HEK293 (cell line): ENCODE measurements around the gene TDRD1.

Source experiments
- CTCF ChIA-PET: fragments of 350-600 bp; formaldehyde crosslinking; extraction: SDS; loops from one replicate; lab custom pipeline; 2021; ENCODE audit warnings: antibody characterized with exemption; lab: Yijun Ruan, JAX
- POLR2A ChIA-PET: fragments of 300-600 bp; formaldehyde crosslinking; extraction: SDS; loops from one replicate; lab custom pipeline; 2020; ENCODE audit warnings: antibody characterized with exemption, inconsistent platforms; lab: Yijun Ruan, JAX
- H3K27ac ChIP-seq: fragments of 200-500 bp; sonication (Bioruptor generic); 2 replicates; pipeline ENCODE4 v1.5.1; 2014; ENCODE audit warnings: low read depth, low read length, control low read depth, inconsistent platforms; ENCODE audit errors: extremely low read depth
- H3K36me3 ChIP-seq, 2 experiments: fragments of 200-500 bp in 1 of 2; sonication (Bioruptor generic) in 1 of 2; 1 replicate in 1 of 2; 2 replicates in 1 of 2; pipeline ENCODE4 v1.5.1; 2014 to 2017; ENCODE audit warnings: inconsistent platforms in 2 of 2, low read length in 2 of 2; ENCODE audit not compliant: control insufficient read depth in 2 of 2, insufficient read depth in 1 of 2
- H3K4me1 ChIP-seq: fragments of 200-500 bp; sonication (Bioruptor generic); 2 replicates; pipeline ENCODE4 v1.5.1; 2014; ENCODE audit warnings: mild to moderate bottlenecking, low read length, inconsistent platforms; ENCODE audit not compliant: control insufficient read depth, insufficient read depth
- H3K4me3 ChIP-seq: 2 replicates; pipeline ENCODE4 v1.5.1; 2011; ENCODE audit warnings: low read depth, mild to moderate bottlenecking, control low read depth, low read length, moderate library complexity
- H3K9me3 ChIP-seq: fragments of 200-500 bp; sonication (Bioruptor generic); 2 replicates; pipeline ENCODE4 v1.5.1; 2014; ENCODE audit warnings: low read depth, low read length, inconsistent platforms; ENCODE audit not compliant: control insufficient read depth, insufficient read depth
- HOXD13 ChIP-seq: sonication (generic); formaldehyde crosslinking; IDR thresholded peaks from 2 replicates; pipeline ENCODE4 v1.8.0; 2022; ENCODE audit warnings: missing genetic modification reagents, borderline replicate concordance
- KLF16 ChIP-seq: fragments of 450-650 bp; formaldehyde crosslinking; IDR thresholded peaks from 2 replicates; pipeline ENCODE4 v1.5.1; 2017; ENCODE audit warnings: missing biosample characterization, missing genetic modification characterization
- MZF1 ChIP-seq: fragments of 450-650 bp; formaldehyde crosslinking; IDR thresholded peaks from 2 replicates; pipeline ENCODE4 v1.5.1; 2017; ENCODE audit warnings: missing biosample characterization, missing genetic modification characterization, borderline replicate concordance
- PRDM10 ChIP-seq: fragments of 450-650 bp; formaldehyde crosslinking; IDR thresholded peaks from 2 replicates; pipeline ENCODE4 v1.5.1; 2016; ENCODE audit warnings: missing biosample characterization, missing genetic modification characterization
- SETDB1 ChIP-seq: IDR thresholded peaks from one replicate; pipeline ENCODE4 v1.6.1; 2017; ENCODE audit warnings: mild to moderate bottlenecking, low read length, moderate library complexity, mixed read lengths; ENCODE audit not compliant: insufficient read length
- ZBTB20 ChIP-seq: fragments of 450-650 bp; formaldehyde crosslinking; IDR thresholded peaks from 2 replicates; pipeline ENCODE4 v1.5.1; 2016; ENCODE audit warnings: missing biosample characterization, missing genetic modification characterization
- ZBTB8A ChIP-seq: fragments of 450-650 bp; formaldehyde crosslinking; IDR thresholded peaks from 2 replicates; pipeline ENCODE4 v1.5.1; 2016; ENCODE audit warnings: missing biosample characterization, missing genetic modification characterization
- ZNF19 ChIP-seq: fragments of 450-650 bp; formaldehyde crosslinking; IDR thresholded peaks from 2 replicates; pipeline ENCODE4; 2016; ENCODE audit warnings: missing biosample characterization, missing genetic modification characterization, low read depth
- ZNF2 ChIP-seq: fragments of 450-650 bp; formaldehyde crosslinking; IDR thresholded peaks from 2 replicates; pipeline ENCODE4 v1.5.1; 2016; ENCODE audit warnings: missing biosample characterization, missing genetic modification characterization
- ZNF211 ChIP-seq: fragments of 450-650 bp; formaldehyde crosslinking; IDR thresholded peaks from 2 replicates; pipeline ENCODE4 v1.5.1; 2016; ENCODE audit warnings: low read depth, missing biosample characterization, missing genetic modification characterization
- ZNF274 ChIP-seq, 2 experiments: fragments of 200-500 bp in 1 of 2; fragments of 450-650 bp in 1 of 2; sonication (Bioruptor generic) in 1 of 2; formaldehyde crosslinking in 1 of 2; IDR thresholded peaks; 2 replicates each; pipeline versions ENCODE4 v1.5.1 to v1.6.1; 2014 to 2016; ENCODE audit warnings: borderline replicate concordance in 1 of 2, inconsistent platforms in 1 of 2, low read length in 1 of 2, missing biosample characterization in 1 of 2, missing genetic modification characterization in 1 of 2
- ZNF324 ChIP-seq: fragments of 450-650 bp; formaldehyde crosslinking; IDR thresholded peaks from 2 replicates; pipeline ENCODE4 v1.5.1; 2016; ENCODE audit warnings: missing biosample characterization, missing genetic modification characterization
- ZNF426 ChIP-seq: fragments of 450-650 bp; formaldehyde crosslinking; IDR thresholded peaks from 2 replicates; pipeline ENCODE4 v1.5.1; 2017; ENCODE audit warnings: missing biosample characterization, missing genetic modification characterization, mild to moderate bottlenecking, inconsistent platforms, moderate library complexity
- ZNF585B ChIP-seq: fragments of 450-650 bp; formaldehyde crosslinking; IDR thresholded peaks from 2 replicates; pipeline ENCODE4 v1.5.1; 2016; ENCODE audit warnings: missing biosample characterization, missing genetic modification characterization
- ZNF596 ChIP-seq: fragments of 450-650 bp; IDR thresholded peaks from 2 replicates; pipeline ENCODE4 v1.5.0; 2018; ENCODE audit warnings: missing biosample characterization, mild to moderate bottlenecking, missing genetic modification characterization, moderate library complexity
- ZNF664 ChIP-seq: fragments of 450-650 bp; formaldehyde crosslinking; IDR thresholded peaks from 2 replicates; pipeline ENCODE4 v1.5.1; 2016; ENCODE audit warnings: missing biosample characterization, missing genetic modification characterization
- ZNF677 ChIP-seq: fragments of 450-650 bp; IDR thresholded peaks from 2 replicates; pipeline ENCODE4 v1.5.0; 2018; ENCODE audit warnings: missing biosample characterization, mild to moderate bottlenecking, missing genetic modification characterization, moderate library complexity
- ZNF704 ChIP-seq: fragments of 450-650 bp; formaldehyde crosslinking; IDR thresholded peaks from 2 replicates; pipeline ENCODE4 v1.5.1; 2016; ENCODE audit warnings: missing biosample characterization, missing genetic modification characterization
- ZNF768 ChIP-seq: fragments of 450-650 bp; formaldehyde crosslinking; IDR thresholded peaks from 2 replicates; pipeline ENCODE4 v1.5.1; 2018; ENCODE audit warnings: missing biosample characterization, mild to moderate bottlenecking, missing genetic modification characterization
- ZNF837 ChIP-seq: fragments of 450-650 bp; formaldehyde crosslinking; IDR thresholded peaks from 2 replicates; pipeline ENCODE4 v1.5.1; 2016; ENCODE audit warnings: missing biosample characterization, missing genetic modification characterization
- TF ChIP-seq, protein P1 (sequence below): fragments of 450-650 bp; formaldehyde crosslinking; IDR thresholded peaks from 2 replicates; pipeline ENCODE4 v1.5.1; 2016; ENCODE audit warnings: missing biosample characterization, missing genetic modification characterization, low read depth

The TDRD1 gene

GRCh38 chr10:114276066-114276465 is 96.9 kb downstream of the TDRD1 start (continued):
- TF ChIP-seq MZF1 (tag by site-specific recombination) = no peak
- TF ChIP-seq ZNF585B (tag by site-specific recombination) = no peak
- TF ChIP-seq ZNF19 (tag by site-specific recombination) = no peak
- no peak for TF ChIP-seq ZNF274 (IDR thresholded peaks at IDR 0.05; ENCODE audit: low read length)
- TF ChIP-seq ZNF274 (tag by site-specific recombination; IDR thresholded peaks at IDR 0.05; ENCODE audit: borderline replicate concordance) = no peak

GRCh38 chr10:114276671-114277070 is 97.5 kb downstream of the TDRD1 start:
- H3K4me3 ChIP-seq = no peak overlapping the region
- H3K4me1 ChIP-seq = no peaks in the 10 kb centered on the region
- no peak overlapping the region for H3K27ac ChIP-seq
- no peaks in the 10 kb centered on the region for H3K36me3 ChIP-seq
- ChIA-PET POLR2A (no interaction called here), CTCF (no interaction called here)
- TF ChIP-seq ZBTB8A (tag by site-specific recombination) (no peak), ZNF768 (tag by site-specific recombination) (no peak), SETDB1 (no peak), ZNF837 (tag by site-specific recombination) (no peak), PRDM10 (tag by site-specific recombination) (no peak), ZNF596 (tag by site-specific recombination) (no peak), ZNF704 (tag by site-specific recombination) (no peak), ZNF211 (tag by site-specific recombination) (no peak), ZNF664 (tag by site-specific recombination) (no peak), ZNF2 (tag by site-specific recombination) (no peak), ZNF426 (tag by site-specific recombination) (no peak), ZBTB20 (no peak), ZNF677 (tag by site-specific recombination) (no peak), MZF1 (tag by site-specific recombination) (no peak), KLF16 (tag by site-specific recombination) (no peak), ZNF324 (tag by site-specific recombination) (no peak), HOXD13 (CRISPR knock-in tag) (no peak)
- TF ChIP-seq, protein P1, sequence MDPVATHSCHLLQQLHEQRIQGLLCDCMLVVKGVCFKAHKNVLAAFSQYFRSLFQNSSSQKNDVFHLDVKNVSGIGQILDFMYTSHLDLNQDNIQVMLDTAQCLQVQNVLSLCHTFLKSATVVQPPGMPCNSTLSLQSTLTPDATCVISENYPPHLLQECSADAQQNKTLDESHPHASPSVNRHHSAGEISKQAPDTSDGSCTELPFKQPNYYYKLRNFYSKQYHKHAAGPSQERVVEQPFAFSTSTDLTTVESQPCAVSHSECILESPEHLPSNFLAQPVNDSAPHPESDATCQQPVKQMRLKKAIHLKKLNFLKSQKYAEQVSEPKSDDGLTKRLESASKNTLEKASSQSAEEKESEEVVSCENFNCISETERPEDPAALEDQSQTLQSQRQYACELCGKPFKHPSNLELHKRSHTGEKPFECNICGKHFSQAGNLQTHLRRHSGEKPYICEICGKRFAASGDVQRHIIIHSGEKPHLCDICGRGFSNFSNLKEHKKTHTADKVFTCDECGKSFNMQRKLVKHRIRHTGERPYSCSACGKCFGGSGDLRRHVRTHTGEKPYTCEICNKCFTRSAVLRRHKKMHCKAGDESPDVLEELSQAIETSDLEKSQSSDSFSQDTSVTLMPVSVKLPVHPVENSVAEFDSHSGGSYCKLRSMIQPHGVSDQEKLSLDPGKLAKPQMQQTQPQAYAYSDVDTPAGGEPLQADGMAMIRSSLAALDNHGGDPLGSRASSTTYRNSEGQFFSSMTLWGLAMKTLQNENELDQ (tag by site-specific recombination) = no peak
- no peaks in the 10 kb centered on the region for H3K9me3 ChIP-seq
